ENCODE measurements around the gene M1AP.

- TF ChIP-seq CTCF (IDR thresholded peaks at IDR 0.05) (no peak), EP300 (IDR thresholded peaks at IDR 0.05) (no peak)
Measured at GRCh38 chr2:74685408-74685807, 37.3 kb upstream of the M1AP start.

Data from esophagus muscularis mucosa (tissue), 3 donors.